ENCODE measurements around the gene SIPA1L3. TPM values are rescaled to one million over a fixed set of nuclear protein-coding genes. Genes with fewer than 3 reads are reported as not detected.

SIPA1L3 gene
- total and polyA plus RNA-seq, 2 of the 13 experiments (the other 11 are each of a cell fraction or from before 2014, with no cell fraction given) = 5.5 to 7.7 TPM

- TF ChIP-seq DBP (CRISPR knock-in tag; IDR thresholded peaks at IDR 0.05; ENCODE audit: not compliant biosample characterization) (no peak), ZNF335 (CRISPR knock-in tag; IDR thresholded peaks at IDR 0.05) (no peak), HOXA7 (CRISPR knock-in tag; IDR thresholded peaks at IDR 0.05) (no peak), TARDBP (CRISPR knock-in tag; IDR thresholded peaks at IDR 0.05) (peak; percentile 73), BATF2 (CRISPR knock-in tag; IDR thresholded peaks at IDR 0.05) (peak; percentile 54; the same call in 1 of the 2 replicates), ZMYM4 (CRISPR knock-in tag; IDR thresholded peaks at IDR 0.05) (peak; percentile 47), MYPOP (CRISPR knock-in tag; IDR thresholded peaks at IDR 0.05) (peak; percentile 61), RFXANK (CRISPR knock-in tag; IDR thresholded peaks at IDR 0.05) (no peak), PITX1 (CRISPR knock-in tag; IDR thresholded peaks at IDR 0.05) (no peak), PCBP1 (IDR thresholded peaks at IDR 0.05; ENCODE audit: borderline replicate concordance, low read depth, low read length) (0 out of 2 replicates have a peak, but pooled peaks have one; percentile 49), ZNF772 (CRISPR knock-in tag; IDR thresholded peaks at IDR 0.05) (0 out of 2 replicates have a peak, but pooled peaks have one; percentile 18), ZNF142 (CRISPR knock-in tag; IDR thresholded peaks at IDR 0.05) (no peak), MED8 (CRISPR knock-in tag; IDR thresholded peaks at IDR 0.05; ENCODE audit: insufficient replicate concordance) (no peak), SMAD1 (CRISPR knock-in tag; IDR thresholded peaks at IDR 0.05; ENCODE audit: borderline replicate concordance, low read depth) (no peak), GABPB1 (CRISPR knock-in tag; IDR thresholded peaks at IDR 0.05) (peak; percentile 93), ZNF747 (CRISPR knock-in tag; IDR thresholded peaks at IDR 0.05; ENCODE audit: borderline replicate concordance) (no peak), DRAP1 (CRISPR knock-in tag; IDR thresholded peaks at IDR 0.05) (peak; percentile 93), ZSCAN30 (CRISPR knock-in tag; IDR thresholded peaks at IDR 0.05) (no peak), SIN3A (IDR thresholded peaks at IDR 0.05; ENCODE audit: borderline replicate concordance, low read depth, low read length) (peak; percentile 73; the same call in 1 of the 2 replicates), ZFP82 (CRISPR knock-in tag; IDR thresholded peaks at IDR 0.05; ENCODE audit: borderline replicate concordance) (no peak), RCOR2 (CRISPR knock-in tag; IDR thresholded peaks at IDR 0.05) (no peak)
These were observed at the start of gene SIPA1L3 (continued) for GRCh38 chr19:37906869-37907734.
